Lower lobe of right lung (tissue), 2 donors: ENCODE results near the gene MAOA. TPM values are rescaled to one million over a fixed set of nuclear protein-coding genes. Genes with fewer than 3 reads are reported as not detected.

ENCODE experiments used
- ATAC-seq, 2 donors: fragments of 200-7000 bp; cut with Tn5 transposase; one replicate each; pipeline ENCODE4 v1.9.1; 2020 to 2022; ENCODE audit warnings: mild to moderate bottlenecking in 2 of 2, moderate library complexity in 2 of 2
- DNase-seq: peaks from one replicate; pipeline ENCODE4 v3.0.0-alpha.2; 2020
- H3K27ac ChIP-seq: fragments of 200-600 bp; one replicate; pipeline ENCODE4 v1.8.0; 2022
- H3K27me3 ChIP-seq: fragments of 200-600 bp; one replicate; pipeline ENCODE4 v1.8.0; 2022; ENCODE audit warnings: low read depth
- H3K36me3 ChIP-seq: fragments of 200-600 bp; one replicate; pipeline ENCODE4 v1.8.0; 2022; ENCODE audit warnings: mild to moderate bottlenecking
- H3K4me1 ChIP-seq: fragments of 200-600 bp; one replicate; pipeline ENCODE4 v1.8.0; 2022
- H3K4me3 ChIP-seq: fragments of 200-600 bp; one replicate; pipeline ENCODE4 v1.8.0; 2022; ENCODE audit warnings: mild to moderate bottlenecking
- H3K9me3 ChIP-seq: fragments of 200-600 bp; one replicate; pipeline ENCODE4 v1.8.0; 2022
- intact Hi-C: fragments of 100-400 bp; cut with DNase I; formaldehyde crosslinking; loops from one replicate; pipeline ENCODE4 v1.11.0; 2022
- total RNA-seq: library from RNA; stranded (reverse); fragmentation: NEBNext Ultra II Directional; extraction: Animal tissue kit (Norgen Biotek cat#: 25700); gene quantifications from one replicate; pipeline ENCODE4 v1.2.1, GENCODE V29; 2021
- TF ChIP-seq, protein P1 (sequence below): fragments of 200-600 bp; IDR thresholded peaks from one replicate; pipeline ENCODE4 v1.8.0; 2022; ENCODE audit warnings: antibody characterized with exemption, mild to moderate bottlenecking
- donor health status: DM: no; HTN: yes; CAD: no; lungs with severe emphysema.

MAOA gene
- total RNA-seq, 1 donor from 2014 or later = 159 TPM

GRCh38 chrX:43785930-43786591 is 130.0 kb downstream of the MAOA start:
- Histone ChIP-seq H3K27ac (no peak overlapping the region), H3K4me3 (no peak overlapping the region), H3K27me3 (no peaks in the 10 kb centered on the region), H3K4me1 (no peaks in the 10 kb centered on the region), H3K9me3 (no peaks in the 10 kb centered on the region), H3K36me3 (no peaks in the 10 kb centered on the region)
- TF ChIP-seq, protein P1, sequence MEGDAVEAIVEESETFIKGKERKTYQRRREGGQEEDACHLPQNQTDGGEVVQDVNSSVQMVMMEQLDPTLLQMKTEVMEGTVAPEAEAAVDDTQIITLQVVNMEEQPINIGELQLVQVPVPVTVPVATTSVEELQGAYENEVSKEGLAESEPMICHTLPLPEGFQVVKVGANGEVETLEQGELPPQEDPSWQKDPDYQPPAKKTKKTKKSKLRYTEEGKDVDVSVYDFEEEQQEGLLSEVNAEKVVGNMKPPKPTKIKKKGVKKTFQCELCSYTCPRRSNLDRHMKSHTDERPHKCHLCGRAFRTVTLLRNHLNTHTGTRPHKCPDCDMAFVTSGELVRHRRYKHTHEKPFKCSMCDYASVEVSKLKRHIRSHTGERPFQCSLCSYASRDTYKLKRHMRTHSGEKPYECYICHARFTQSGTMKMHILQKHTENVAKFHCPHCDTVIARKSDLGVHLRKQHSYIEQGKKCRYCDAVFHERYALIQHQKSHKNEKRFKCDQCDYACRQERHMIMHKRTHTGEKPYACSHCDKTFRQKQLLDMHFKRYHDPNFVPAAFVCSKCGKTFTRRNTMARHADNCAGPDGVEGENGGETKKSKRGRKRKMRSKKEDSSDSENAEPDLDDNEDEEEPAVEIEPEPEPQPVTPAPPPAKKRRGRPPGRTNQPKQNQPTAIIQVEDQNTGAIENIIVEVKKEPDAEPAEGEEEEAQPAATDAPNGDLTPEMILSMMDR = no peak
- ATAC-seq = no peak
- DNase-seq = no peak
- intact Hi-C loops = no loop called here

Other genes starting within 250 kb of the MAOA start
- gene MAOB, start 226.2 kb downstream of the MAOA start, total RNA-seq = 23.4 TPM